ENCODE measurements around the gene ARHGAP42.

DNA sequence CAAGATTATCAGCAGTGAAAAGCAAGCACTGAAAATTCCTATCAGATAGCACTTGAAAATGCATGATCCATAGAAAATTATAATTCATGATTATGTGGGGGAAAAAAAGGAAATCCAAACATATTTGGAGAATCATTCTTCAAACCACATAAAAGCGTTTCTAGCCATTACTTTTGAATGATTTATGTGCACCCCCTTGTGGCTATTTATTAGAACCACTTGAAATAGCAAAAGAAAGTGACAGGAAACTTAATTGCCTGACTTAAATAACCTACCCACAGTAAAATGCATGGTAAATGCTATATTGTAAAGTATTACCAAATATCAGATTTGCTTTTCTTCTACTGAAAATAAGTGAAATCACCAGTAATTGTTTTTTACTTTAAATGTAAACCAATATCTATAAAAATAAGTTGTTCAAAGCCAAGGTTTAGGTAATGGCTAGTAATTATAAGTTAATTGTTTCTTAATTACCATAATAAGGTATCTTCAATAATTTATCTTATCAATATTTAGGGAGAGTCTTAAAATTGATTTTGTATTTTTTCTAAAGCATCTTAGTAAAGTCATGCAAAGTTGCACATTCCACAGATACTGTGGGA is 168.5 kb downstream of the ARHGAP42 start:
- no peak for TF ChIP-seq POLR2AphosphoS5 (IDR thresholded peaks at IDR 0.05)
- TF ChIP-seq, protein P1, sequence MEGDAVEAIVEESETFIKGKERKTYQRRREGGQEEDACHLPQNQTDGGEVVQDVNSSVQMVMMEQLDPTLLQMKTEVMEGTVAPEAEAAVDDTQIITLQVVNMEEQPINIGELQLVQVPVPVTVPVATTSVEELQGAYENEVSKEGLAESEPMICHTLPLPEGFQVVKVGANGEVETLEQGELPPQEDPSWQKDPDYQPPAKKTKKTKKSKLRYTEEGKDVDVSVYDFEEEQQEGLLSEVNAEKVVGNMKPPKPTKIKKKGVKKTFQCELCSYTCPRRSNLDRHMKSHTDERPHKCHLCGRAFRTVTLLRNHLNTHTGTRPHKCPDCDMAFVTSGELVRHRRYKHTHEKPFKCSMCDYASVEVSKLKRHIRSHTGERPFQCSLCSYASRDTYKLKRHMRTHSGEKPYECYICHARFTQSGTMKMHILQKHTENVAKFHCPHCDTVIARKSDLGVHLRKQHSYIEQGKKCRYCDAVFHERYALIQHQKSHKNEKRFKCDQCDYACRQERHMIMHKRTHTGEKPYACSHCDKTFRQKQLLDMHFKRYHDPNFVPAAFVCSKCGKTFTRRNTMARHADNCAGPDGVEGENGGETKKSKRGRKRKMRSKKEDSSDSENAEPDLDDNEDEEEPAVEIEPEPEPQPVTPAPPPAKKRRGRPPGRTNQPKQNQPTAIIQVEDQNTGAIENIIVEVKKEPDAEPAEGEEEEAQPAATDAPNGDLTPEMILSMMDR (IDR thresholded peaks at IDR 0.05) = peak in 4 of 7 experiments; percentile 29 to 75 (median 62)

All from stomach (tissue), 4 donors.